GM18870 (cell line): Measurements from ENCODE around the gene DCAF10.
"Not testable (repeated sequence)": the region's sequence is repeated elsewhere in the genome, so short reads cannot be mapped to it uniquely, and the experiment has no call there.

ENCODE experiments used
- ATAC-seq: cut with Tn5 transposase; IDR thresholded peaks from one replicate; pipeline ENCODE4 v1.9.1; 2021; ENCODE audit warnings: moderate library complexity; ENCODE audit not compliant: unreplicated experiment

DCAF10 gene

DNA sequence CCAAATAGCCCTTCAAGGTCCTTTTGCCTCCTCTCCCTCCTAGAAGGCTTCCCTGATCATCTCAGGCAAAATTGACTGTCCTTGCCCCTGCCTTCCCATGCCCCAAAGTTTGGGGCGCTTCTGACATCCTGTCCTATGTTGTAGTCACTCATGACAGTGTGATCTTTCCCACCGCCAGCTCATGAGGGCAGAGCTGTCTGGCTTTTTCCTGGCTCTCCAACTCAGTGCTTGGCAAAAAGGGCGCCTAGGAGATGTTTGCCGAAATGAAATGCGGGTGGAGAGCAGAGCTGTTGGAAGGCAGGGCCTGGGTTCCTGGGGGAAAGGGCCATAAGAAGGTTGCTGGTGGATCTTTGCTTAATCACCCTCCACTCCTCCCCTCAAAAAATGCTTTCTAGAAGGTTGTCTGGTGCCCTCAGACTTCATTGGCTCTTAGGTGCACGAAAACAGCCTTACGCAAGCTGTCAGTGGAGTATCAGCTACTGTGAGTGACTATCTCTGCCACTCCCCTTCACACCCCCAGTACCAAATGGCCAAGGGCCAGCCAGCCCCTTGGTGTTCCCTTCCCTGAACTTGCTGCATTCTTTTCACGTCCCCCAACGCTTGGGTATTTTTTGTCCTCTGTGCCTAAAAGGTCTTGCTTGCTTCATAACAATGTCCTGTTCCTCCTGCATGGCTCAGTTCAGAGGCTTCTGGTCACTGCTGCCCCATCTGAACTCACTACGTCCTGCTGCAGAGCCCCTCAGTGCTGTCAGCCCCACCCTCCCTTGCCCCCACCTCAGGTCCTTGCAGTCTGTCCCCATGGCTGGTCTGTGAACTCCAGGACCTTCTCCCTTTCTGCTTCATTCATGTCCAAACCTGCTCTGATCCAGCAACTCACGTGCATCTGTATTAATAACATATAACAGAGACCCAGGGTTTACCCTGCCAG, 106.0 kb downstream of the DCAF10 start:
- ATAC-seq, result no peak

- ATAC-seq, result no peak
These were observed 107.7 kb downstream of the DCAF10 start for GRCh38 chr9:37908283-37908682.

- ATAC-seq, result no peak
These were observed 108.1 kb downstream of the DCAF10 start for GRCh38 chr9:37908698-37909186.

DNA sequence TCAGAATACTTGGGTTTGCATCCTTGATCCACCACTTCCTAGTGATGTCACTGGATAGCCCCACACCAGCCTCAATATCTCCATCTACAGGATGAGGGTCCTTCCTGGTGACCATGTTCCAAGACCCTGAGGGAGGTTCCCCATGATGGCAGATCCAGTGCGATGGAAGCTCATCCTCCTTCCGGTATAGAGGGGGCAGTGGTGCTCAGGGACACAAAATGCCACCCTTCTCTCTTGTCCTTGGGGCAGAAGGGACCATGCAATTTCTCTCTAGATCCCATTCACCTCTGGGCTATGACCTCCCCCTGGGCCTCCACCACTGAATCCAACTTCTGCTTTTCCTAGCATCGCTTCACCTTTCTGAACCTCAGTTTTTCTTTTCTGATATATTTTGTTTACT, 108.7 kb downstream of the DCAF10 start:
- no peak for ATAC-seq

GRCh38 chr9:37909836-37910235, 109.2 kb downstream of the DCAF10 start:
- not testable (repeated sequence) for ATAC-seq

- ATAC-seq, result no peak
These were observed 109.7 kb downstream of the DCAF10 start for GRCh38 chr9:37910271-37910670.

DNA sequence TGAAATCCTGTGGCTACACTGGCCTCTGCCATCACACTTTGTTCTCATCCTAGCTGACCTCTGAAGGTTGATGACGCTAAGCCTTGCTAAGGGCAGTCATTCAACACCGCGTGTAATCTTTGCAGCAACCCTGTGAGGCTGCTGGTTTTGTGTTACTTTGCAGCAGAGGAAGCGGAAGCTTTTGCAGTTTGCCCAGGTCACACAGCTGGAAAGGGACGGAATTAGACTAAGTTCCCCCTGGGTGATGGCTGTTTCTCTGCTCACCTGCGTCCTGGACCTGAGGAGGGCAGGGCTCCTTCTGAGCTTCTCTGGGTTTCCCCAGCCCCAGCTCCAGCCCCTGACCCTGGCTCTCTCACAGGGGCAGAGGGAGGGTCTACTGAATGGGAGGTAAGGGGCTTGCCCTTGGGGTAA, 110.7 kb downstream of the DCAF10 start:
- ATAC-seq, result no peak

GRCh38 chr9:37913480-37914153, 113.0 kb downstream of the DCAF10 start:
- ATAC-seq, result peak; percentile 85

GRCh38 chr9:37914154-37914551, 113.6 kb downstream of the DCAF10 start:
- ATAC-seq, result no peak

- ATAC-seq, result no peak
These were observed 114.2 kb downstream of the DCAF10 start for GRCh38 chr9:37914701-37915358.

DNA sequence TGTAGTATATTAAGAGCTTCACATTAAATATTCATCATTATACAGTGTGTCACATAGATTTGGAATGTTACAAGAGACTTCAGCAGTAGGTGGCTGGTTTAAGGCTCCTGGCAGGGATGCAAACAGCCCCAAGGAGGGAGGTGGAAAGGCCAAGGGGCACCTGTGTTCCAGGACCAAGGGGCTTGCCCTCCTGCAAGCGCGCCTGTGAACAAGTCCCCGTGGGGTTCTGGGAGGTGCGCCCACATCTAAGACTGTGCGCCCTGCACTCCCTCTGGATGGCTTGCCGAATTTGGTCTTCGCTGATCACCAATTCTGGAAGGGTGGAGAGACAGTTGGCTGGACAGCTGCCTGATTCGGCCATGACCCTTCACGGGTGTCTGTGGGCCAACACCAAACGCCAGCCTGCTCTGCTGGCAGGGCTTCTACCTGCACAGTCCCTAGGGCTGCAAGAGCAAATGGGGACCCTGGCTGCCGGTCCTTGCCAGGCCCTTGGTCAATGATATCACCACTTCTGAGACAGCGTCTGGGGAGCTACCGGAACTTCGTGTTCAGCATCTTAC, 115.4 kb downstream of the DCAF10 start:
- ATAC-seq, result no peak

DNA sequence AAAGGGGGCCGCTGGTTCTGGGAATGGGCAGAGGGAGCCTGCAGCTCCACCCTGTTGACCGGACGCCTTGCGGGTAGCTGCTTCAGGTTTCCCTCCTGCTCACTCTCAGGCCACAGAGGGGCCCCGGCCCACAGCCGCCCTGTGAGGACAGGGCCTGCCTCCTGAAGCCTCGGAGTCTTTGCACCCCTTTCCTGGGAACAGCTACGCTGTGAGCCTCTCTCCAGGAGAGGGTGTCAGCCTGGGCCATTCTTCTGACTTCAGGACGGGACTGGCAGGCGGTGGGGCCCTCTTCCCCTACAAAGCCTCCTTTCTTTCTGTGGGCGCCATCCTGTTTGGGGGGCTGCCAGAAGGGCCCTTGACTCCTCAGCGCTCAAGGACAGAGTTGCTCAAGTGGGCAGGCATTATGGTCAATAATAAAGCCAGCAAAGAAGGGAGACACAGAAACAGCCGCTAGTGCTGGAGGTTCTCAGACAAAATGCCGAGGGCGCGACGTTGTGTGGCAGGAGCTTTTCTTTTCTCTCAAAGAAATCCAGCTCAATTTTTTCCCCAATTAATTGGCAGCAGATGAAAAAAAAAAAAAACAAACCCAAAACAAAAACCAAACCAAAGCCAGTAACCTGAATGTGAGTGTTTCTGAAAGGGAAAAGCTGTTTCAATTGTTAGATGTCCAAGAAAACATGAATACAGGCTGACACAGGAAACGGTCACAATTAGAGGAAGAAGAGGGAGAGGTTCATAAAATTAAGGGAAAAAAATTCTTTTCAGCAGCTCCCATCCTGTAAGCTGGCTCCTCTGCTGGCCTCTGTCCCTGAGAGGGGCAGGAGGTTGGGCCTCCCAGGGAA, 116.1 kb downstream of the DCAF10 start:
- no peak for ATAC-seq
